NCI-H2196 treated with DMSO at 0.1 percent for 48 hours (cell line): ENCODE data around the gene NEUROG3.

ENCODE experiments used
- DNase-seq: peaks from one replicate; lab custom pipeline; 2025; ENCODE audit not compliant: unreplicated experiment; lab: John Stamatoyannopoulos, UW

NEUROG3 gene, protein sequence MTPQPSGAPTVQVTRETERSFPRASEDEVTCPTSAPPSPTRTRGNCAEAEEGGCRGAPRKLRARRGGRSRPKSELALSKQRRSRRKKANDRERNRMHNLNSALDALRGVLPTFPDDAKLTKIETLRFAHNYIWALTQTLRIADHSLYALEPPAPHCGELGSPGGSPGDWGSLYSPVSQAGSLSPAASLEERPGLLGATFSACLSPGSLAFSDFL

DNA sequence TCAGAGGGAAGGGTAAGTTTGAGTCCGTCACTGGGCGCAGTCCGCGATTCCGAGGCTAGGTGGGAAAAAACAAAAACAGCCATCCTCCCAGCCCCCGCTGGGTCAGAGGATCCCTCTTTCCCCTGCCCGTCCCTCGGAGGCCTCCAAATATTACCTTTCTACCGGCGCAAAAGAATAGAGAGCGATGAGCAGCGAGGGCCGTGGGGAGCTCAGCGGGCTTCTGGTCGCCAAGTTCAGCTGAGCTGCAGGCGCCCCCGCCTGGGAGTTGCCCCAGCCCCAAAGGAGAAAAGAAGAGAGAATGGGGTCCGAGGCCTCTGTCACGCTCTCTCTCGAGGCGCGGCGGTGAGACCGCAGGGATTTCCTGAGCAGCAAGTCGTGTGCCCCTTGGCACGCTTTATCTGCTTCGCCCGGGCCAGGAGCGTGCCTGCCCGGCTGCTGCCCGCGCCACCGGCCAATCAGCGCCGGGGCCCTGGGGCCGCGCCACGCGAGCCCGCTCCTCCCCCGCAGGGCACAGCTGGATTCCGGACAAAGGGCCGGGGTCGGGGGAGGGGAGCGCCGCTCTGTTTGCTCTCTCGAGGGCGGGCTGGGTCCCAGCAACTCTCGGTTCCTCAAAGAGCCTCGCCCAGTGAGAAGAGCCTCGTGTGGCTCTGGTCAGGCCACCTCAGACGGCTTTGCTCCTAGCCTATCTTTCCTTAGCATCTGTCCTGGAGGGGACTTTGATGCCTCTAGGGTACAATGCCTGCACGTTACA, at the start of gene NEUROG3:
NEUROG3 (minus strand) TSS at position 367 of the 751 bp plus-strand sequence. CDS start 379 bp downstream, outside the sequence.
- no peak for DNase-seq

GRCh38 chr10:69620625-69621024, 47.4 kb upstream of the NEUROG3 start:
- no peak for DNase-seq

DNA sequence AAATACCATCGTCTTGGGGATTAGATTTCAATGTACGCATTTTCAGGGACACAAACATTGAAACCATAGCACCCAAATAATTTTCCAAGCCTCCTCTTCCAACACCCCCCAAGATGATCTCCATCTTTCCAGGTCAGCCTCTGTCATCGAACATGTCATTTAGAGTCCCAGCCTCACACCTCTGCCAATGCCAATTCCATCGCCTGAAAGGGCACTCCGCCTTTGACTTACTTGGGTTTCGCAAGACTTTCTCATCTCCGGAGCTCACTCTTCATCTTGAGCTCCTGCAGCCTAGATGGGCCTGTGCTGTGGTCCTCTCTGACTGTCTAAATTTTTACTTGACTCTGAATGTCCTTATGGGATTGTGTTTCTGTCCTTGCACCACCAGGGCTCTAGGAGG, 46.4 kb upstream of the NEUROG3 start:
- DNase-seq, result no peak

DNA sequence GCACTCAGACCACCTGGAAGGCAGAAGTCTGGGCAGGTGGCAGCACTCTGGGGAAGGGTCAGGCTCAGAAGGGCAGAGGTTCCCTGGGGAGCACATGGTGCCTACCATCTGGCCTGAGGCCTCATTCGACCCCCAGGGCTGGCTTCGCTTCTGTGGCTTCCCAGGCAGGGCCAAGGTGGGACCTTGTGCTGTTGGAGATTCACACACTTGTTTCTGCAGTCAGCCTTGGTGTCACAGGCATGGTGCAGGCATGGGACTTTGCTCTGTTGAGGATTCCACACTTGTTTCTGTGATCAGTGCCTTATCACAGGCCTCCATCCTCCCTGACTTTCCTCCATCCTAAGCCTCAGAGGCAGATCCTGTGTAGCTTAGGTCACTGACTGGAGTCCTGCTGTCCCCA, 45.5 kb upstream of the NEUROG3 start:
- no peak for DNase-seq

- no peak for DNase-seq
Measured at GRCh38 chr10:69616358-69616757, 43.1 kb upstream of the NEUROG3 start.

- no peak for DNase-seq
Measured at GRCh38 chr10:69614130-69614529, 40.9 kb upstream of the NEUROG3 start.

GRCh38 chr10:69612760-69613159, 39.5 kb upstream of the NEUROG3 start:
- no peak for DNase-seq

- no peak for DNase-seq
Measured at GRCh38 chr10:69609077-69609476, 35.9 kb upstream of the NEUROG3 start.

DNA sequence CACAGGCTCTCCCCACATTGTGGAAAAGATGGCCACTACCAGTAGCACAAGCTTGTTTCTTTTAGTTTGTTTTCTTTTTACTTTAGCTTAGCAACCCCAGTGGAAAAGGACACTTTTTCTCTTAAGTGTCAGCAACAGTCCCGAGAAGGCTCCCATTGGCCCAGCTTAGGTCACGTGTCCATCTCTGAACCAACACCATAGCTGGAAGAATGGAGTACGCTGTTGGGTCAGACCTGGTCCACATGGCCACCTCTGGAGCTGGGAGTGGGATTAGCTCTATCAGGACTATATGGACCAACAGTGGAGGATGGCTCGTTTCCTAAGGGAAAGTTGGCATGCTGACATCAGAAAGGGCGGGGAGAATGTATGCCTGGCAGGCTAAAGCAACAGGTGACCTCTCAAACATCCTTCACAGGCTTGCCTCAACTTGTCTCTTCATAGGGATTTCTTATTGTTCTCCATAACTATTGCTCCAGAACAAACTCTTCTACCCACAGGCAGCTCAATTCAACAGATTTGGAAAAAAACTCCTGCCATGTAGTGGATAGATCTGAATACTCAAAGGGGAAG, 27.6 kb upstream of the NEUROG3 start:
- DNase-seq, result no peak

DNA sequence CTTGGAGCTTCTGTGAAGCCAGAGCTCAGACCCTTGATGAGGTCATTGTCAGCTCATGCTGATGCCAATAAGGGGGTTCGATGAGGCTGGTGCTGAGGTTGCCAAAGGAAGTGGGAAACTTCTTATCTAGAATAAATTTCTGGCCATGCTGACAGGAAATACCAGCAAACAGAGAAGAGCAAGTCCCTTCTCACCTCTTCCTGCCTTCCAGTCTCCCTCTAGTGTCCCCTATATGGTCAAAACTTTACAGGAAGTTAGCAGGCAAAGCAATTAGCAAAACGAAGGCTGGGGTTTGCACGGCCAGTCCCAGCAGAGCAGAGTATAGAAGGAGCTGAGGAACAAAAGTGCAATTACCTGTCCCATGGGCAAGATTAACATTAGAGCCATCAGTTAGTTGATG, 15.1 kb upstream of the NEUROG3 start:
- DNase-seq, result no peak

GRCh38 chr10:69584624-69585023, 11.4 kb upstream of the NEUROG3 start:
- no peak for DNase-seq

DNA sequence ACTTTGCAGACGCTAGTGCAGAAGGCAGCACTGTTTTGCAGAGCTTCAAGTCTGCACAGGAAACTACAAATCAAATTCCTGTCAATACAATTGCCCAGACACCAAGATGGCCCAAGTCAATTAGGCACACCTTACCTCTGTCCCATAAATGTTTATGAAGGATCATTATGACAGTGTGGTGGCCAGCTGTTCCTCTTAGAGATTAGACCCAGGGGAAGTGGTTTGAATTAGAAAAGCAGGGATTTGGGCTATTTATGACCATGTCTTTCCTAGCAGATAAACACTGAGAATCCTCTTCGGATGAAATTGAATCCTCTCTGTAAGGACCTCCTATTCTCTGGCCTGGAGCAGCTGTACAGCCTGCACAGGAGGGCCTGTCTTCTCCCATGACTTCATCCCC, 9.9 kb upstream of the NEUROG3 start:
- DNase-seq, result no peak

DNA sequence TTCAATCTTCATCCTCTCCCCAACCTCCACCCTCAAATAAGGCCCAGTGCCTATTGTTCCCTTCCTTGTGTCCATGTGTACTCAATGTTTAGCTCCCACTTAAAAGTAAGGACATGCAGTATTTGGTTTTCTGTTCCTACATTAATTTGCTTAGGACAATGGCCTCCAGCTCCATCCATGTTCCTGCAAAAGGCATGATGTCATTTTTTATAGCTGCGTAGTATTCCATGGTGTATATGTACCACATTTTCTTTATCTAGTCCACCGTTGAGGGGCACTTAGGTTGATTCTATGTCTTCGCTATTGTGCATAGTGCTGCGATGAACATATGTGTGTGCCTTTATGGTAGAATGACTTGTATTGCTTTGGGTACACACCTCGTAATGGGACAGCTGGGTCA, 7.2 kb upstream of the NEUROG3 start:
- DNase-seq, result no peak

- DNase-seq, result no peak
Measured at GRCh38 chr10:69579464-69580060, 6.3 kb upstream of the NEUROG3 start.

- no peak for DNase-seq
Measured at GRCh38 chr10:69578508-69578991, 5.3 kb upstream of the NEUROG3 start.

GRCh38 chr10:69577268-69578232, 4.3 kb upstream of the NEUROG3 start:
- peak; percentile 2 for DNase-seq

DNA sequence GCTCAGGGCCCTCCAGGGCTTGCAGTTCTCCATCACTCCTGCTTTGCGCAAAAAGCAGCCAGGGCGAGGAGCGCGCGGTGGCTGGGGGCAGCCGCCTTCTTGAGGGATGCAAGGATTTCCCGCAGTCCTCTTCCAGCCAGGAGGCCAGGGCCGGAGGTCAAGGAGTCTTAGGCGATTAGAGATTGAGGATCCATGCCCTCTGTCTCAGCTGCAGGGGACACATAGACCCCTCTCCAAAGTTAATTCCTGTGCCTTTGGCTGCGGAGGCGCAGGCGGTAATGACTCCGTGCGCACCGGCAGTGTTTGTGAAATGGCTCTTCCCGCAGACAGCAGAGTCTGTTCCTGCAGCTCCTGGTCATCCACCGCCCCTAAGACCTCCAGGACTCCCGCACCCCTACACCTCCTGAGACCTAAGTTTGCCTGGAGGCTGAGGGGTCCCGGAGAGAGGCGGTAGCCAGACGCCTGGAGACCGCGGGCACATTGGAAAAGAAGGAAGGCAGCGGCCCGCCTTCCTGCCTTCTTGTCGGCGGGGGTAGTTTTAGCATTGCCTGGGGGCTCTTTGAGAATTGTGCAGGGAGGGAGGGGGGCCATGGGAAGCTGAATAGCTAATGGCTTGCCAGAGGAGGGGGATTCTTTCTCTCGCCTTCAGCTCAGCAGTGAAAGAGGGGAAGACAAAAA, 3.3 kb upstream of the NEUROG3 start:
- no peak for DNase-seq

- no peak for DNase-seq
Measured at GRCh38 chr10:69575164-69575722, 2.0 kb upstream of the NEUROG3 start.

GRCh38 chr10:69574571-69574978, 1.4 kb upstream of the NEUROG3 start:
- DNase-seq, result no peak
